Nucleus accumbens (tissue), 56 donors: ENCODE results near the gene SFN.

Experiments used
- DNase-seq, 56 donors: peaks; one replicate each; lab custom pipeline; 2025; lab: John Stamatoyannopoulos, UW

SFN gene

GRCh38 chr1:26907071-26907917 is 44.3 kb downstream of the SFN start:
- DNase-seq = peak in 1 of 56 donors; percentile 14

GRCh38 chr1:26909951-26910342 is 47.0 kb downstream of the SFN start:
- DNase-seq = no peak

- no peak for DNase-seq
Measured at GRCh38 chr1:26910343-26911160, 47.6 kb downstream of the SFN start.

- no peak for DNase-seq
Measured at GRCh38 chr1:26911399-26912146, 48.6 kb downstream of the SFN start.

GRCh38 chr1:26912147-26912490 is 49.2 kb downstream of the SFN start:
- no peak for DNase-seq

- no peak for DNase-seq
Measured at GRCh38 chr1:26913389-26913753, 50.4 kb downstream of the SFN start.
